Measurements from ENCODE around the gene ZNF467.

Gene ZNF467

DNA sequence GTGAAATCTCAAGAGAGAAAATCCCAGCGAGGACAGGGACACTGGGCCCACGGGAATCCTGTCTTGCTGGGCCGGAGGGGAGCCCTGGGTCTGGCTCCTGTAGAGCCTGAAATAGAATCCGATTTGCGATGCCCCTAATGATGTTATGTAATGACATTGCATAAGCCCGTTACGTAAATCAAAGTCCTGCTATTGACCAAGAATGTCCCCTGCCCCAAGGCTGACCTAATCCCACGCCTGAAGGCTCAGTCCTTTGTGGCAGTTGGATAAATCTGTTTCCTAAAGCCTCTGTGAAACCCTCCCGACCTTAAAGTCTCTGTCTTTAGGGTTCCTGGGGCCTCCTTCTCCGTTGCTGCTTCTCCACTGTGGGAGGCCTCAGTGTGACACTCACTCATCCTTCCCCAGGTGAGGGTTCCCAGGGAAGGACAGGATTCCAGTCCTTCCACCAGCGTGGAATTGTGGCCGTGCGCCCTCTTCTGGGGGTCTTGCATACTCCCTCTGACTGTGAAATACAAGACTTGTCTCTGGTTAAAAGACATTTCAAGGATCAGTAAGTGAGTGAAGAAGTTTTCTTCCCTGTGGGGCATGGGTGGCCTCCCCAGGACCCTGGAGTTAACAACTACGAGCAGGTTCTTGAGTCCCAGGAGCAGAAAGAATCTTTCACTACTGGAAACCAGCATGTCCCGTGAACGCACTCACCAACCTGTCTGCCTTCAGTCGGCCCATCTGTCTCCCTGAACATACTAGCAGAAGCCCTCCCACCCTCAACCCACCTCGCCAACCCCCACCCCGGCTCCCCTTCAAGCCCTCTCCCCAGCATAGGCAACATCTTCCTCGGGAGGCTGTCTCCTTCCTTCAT, 19.8 kb downstream of the ZNF467 start:
- H3K27me3 ChIP-seq (ENCODE audit: control insufficient read depth in 1 of 2, insufficient read depth in 2 of 2, low read length in 2 of 2) = no peaks in the 10 kb centered on the region
- H3K4me1 ChIP-seq (ENCODE audit: control insufficient read depth, insufficient read depth, low read length) = no peaks in the 10 kb centered on the region
- H3K36me3 ChIP-seq (ENCODE audit: control insufficient read depth in 2 of 2, insufficient read depth in 2 of 2, low read length in 2 of 2) = no peaks in the 10 kb centered on the region
- no peak overlapping the region for H3K9ac ChIP-seq (ENCODE audit: low read length in 2 of 2)
- no peak overlapping the region for H3K4me3 ChIP-seq (ENCODE audit: low read length in 2 of 2)
- no peak overlapping the region for H3K27ac ChIP-seq (ENCODE audit: low read length)
- H3K9me3 ChIP-seq (ENCODE audit: control insufficient read depth in 2 of 2, low read length in 2 of 2) = no peaks in the 10 kb centered on the region

DNA sequence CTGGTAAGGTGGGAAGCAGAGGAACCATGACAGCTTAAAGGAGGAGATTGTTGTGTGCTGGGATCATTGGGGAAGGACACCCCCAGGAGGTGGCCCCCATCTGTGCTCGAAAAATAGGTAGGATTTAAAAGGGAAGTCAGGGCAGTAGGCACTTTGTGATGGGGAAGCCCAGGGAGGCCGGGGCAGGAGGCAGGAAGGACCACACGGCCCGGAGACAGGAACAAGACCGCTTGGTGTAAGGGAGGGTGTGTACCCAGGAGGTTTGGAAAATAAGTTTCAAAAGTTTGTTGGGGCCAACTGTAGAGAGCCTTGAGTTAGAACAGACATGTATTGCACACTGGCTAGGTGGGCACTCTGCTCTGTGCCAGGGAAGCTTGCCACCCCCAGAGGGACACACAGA, 20.7 kb downstream of the ZNF467 start:
- Histone ChIP-seq H3K9me3 (ENCODE audit: control insufficient read depth in 2 of 2, low read length in 2 of 2) (no peaks in the 10 kb centered on the region), H3K4me1 (ENCODE audit: control insufficient read depth, insufficient read depth, low read length) (no peaks in the 10 kb centered on the region), H3K27me3 (ENCODE audit: control insufficient read depth in 1 of 2, insufficient read depth in 2 of 2, low read length in 2 of 2) (no peaks in the 10 kb centered on the region), H3K9ac (ENCODE audit: low read length in 2 of 2) (no peak overlapping the region), H3K36me3 (ENCODE audit: control insufficient read depth in 2 of 2, insufficient read depth in 2 of 2, low read length in 2 of 2) (no peaks in the 10 kb centered on the region), H3K4me3 (ENCODE audit: low read length in 2 of 2) (no peak overlapping the region), H3K27ac (ENCODE audit: low read length) (no peak overlapping the region)

DNA sequence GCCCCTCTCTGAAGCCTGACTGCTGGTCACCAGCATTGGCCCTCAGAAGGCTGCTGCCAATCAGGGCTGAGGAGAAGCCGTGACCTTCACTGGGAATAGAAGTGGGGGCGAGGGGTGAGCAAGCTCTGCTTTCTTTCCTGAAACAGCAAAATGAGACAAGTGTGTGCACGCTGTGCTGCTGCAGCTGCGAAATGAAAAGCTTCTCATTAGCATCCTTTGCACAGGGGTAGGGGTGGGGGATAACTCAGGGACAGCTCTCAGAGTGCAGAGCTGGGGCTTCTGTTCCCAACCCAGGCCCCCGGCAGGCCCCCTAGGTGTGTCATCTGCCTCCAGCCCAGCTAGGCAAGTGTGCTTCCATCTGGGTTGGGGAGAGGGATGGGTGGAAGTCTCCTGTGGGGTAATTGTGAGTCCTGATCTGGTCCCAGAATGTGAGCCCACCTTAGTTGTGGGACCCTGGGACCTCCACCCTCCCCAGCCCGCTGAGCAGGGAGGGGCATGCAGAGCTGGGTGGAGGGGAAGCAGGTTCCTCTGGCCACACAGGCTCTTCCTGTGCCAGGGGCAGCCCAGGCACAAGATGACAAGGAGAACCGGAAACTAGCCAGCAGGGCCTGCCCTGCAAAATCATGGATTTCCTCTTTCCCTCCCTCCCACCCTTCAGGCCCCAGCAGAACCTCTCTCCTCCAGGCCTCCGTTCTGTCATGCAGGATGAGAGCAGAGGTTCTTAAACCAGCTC, 22.2 kb downstream of the ZNF467 start:
- no peak overlapping the region for H3K9ac ChIP-seq (ENCODE audit: low read length in 2 of 2)
- no peak overlapping the region for H3K4me3 ChIP-seq (ENCODE audit: low read length in 2 of 2)
- H3K4me1 ChIP-seq (ENCODE audit: control insufficient read depth, insufficient read depth, low read length) = no peaks in the 10 kb centered on the region
- no peaks in the 10 kb centered on the region for H3K36me3 ChIP-seq (ENCODE audit: control insufficient read depth in 2 of 2, insufficient read depth in 2 of 2, low read length in 2 of 2)
- H3K27ac ChIP-seq (ENCODE audit: low read length) = no peak overlapping the region
- H3K27me3 ChIP-seq (ENCODE audit: control insufficient read depth in 1 of 2, insufficient read depth in 2 of 2, low read length in 2 of 2) = no peaks in the 10 kb centered on the region
- H3K9me3 ChIP-seq (ENCODE audit: control insufficient read depth in 2 of 2, low read length in 2 of 2) = no peaks in the 10 kb centered on the region

DNA sequence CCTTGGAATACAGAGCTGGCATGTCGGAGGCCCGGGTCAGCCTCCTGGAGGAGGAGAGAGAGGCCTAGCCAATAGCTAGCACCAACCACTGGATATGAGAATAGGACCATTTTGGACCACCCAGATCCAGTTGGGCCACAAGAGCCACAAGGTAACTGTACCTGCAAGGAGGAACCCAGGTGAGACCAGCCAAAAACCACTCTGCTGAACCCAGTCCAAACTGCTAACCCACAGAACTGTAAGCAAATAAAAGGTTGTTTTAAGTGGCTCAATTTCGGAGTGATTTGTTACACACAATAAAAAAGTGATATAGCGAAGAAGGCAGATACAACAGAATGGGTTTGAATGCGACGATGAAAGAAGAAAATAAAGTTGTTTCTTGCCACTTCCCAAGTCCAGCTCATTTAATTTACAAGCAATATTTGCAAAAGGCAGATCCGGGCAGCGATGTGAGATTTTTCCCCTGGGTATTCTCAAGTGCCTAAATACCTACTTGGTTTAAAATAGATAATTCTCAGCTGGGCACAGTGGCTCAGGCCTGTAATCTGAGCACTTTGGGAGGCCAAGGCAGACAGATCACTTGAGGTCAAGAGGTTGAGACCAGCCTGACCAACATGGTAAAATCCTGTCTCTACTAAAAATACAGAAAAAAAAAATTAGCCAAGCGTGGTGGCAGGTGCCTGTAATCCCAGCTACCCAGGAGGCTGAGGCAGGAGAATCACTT, 23.1 kb downstream of the ZNF467 start:
- Histone ChIP-seq H3K9me3 (ENCODE audit: control insufficient read depth in 2 of 2, low read length in 2 of 2) (no peaks in the 10 kb centered on the region), H3K4me3 (ENCODE audit: low read length in 2 of 2) (no peak overlapping the region), H3K4me1 (ENCODE audit: control insufficient read depth, insufficient read depth, low read length) (no peaks in the 10 kb centered on the region), H3K27me3 (ENCODE audit: control insufficient read depth in 1 of 2, insufficient read depth in 2 of 2, low read length in 2 of 2) (no peaks in the 10 kb centered on the region), H3K9ac (ENCODE audit: low read length in 2 of 2) (no peak overlapping the region), H3K27ac (ENCODE audit: low read length) (no peak overlapping the region), H3K36me3 (ENCODE audit: control insufficient read depth in 2 of 2, insufficient read depth in 2 of 2, low read length in 2 of 2) (no peaks in the 10 kb centered on the region)

GRCh38 chr7:149748076-149748874, 25.1 kb downstream of the ZNF467 start:
- no peak overlapping the region for H3K9ac ChIP-seq (ENCODE audit: low read length in 2 of 2)
- H3K9me3 ChIP-seq (ENCODE audit: control insufficient read depth in 2 of 2, low read length in 2 of 2) = no peaks in the 10 kb centered on the region
- no peaks in the 10 kb centered on the region for H3K27me3 ChIP-seq (ENCODE audit: control insufficient read depth in 1 of 2, insufficient read depth in 2 of 2, low read length in 2 of 2)
- no peaks in the 10 kb centered on the region for H3K36me3 ChIP-seq (ENCODE audit: control insufficient read depth in 2 of 2, insufficient read depth in 2 of 2, low read length in 2 of 2)
- no peaks in the 10 kb centered on the region for H3K4me1 ChIP-seq (ENCODE audit: control insufficient read depth, insufficient read depth, low read length)
- no peak overlapping the region for H3K4me3 ChIP-seq (ENCODE audit: low read length in 2 of 2)
- H3K27ac ChIP-seq (ENCODE audit: low read length) = no peak overlapping the region

GRCh38 chr7:149743476-149744255, 29.7 kb downstream of the ZNF467 start:
- Histone ChIP-seq H3K9me3 (ENCODE audit: control insufficient read depth in 2 of 2, low read length in 2 of 2) (no peaks in the 10 kb centered on the region), H3K27me3 (ENCODE audit: control insufficient read depth in 1 of 2, insufficient read depth in 2 of 2, low read length in 2 of 2) (no peaks in the 10 kb centered on the region), H3K9ac (ENCODE audit: low read length in 2 of 2) (no peak overlapping the region), H3K4me3 (ENCODE audit: low read length in 2 of 2) (no peak overlapping the region), H3K36me3 (ENCODE audit: control insufficient read depth in 2 of 2, insufficient read depth in 2 of 2, low read length in 2 of 2) (no peaks in the 10 kb centered on the region), H3K27ac (ENCODE audit: low read length) (no peak overlapping the region), H3K4me1 (ENCODE audit: control insufficient read depth, insufficient read depth, low read length) (peaks cover 12% of the 10 kb centered on the region)

GRCh38 chr7:149742075-149742701, 31.2 kb downstream of the ZNF467 start:
- H3K27ac ChIP-seq (ENCODE audit: low read length) = no peak overlapping the region

GRCh38 chr7:149741629-149742028, 31.8 kb downstream of the ZNF467 start:
- no peaks in the 10 kb centered on the region for H3K27me3 ChIP-seq (ENCODE audit: control insufficient read depth in 1 of 2, insufficient read depth in 2 of 2, low read length in 2 of 2)
- H3K4me3 ChIP-seq (ENCODE audit: low read length in 2 of 2) = peak overlapping the region; percentile 68 to 75

More at GRCh38 chr7:149742075-149742701, 31.2 kb downstream of the ZNF467 start:
- Histone ChIP-seq H3K27me3 (ENCODE audit: control insufficient read depth in 1 of 2, insufficient read depth in 2 of 2, low read length in 2 of 2) (no peaks in the 10 kb centered on the region), H3K4me3 (ENCODE audit: low read length in 2 of 2) (peak overlapping the region; percentile 68 to 75), H3K9ac (ENCODE audit: low read length in 2 of 2) (peak overlapping the region; percentile 46 to 73), H3K4me1 (ENCODE audit: control insufficient read depth, insufficient read depth, low read length) (peaks cover 12% of the 10 kb centered on the region), H3K9me3 (ENCODE audit: control insufficient read depth in 2 of 2, low read length in 2 of 2) (no peaks in the 10 kb centered on the region), H3K36me3 (ENCODE audit: control insufficient read depth in 2 of 2, insufficient read depth in 2 of 2, low read length in 2 of 2) (no peaks in the 10 kb centered on the region)

DNA sequence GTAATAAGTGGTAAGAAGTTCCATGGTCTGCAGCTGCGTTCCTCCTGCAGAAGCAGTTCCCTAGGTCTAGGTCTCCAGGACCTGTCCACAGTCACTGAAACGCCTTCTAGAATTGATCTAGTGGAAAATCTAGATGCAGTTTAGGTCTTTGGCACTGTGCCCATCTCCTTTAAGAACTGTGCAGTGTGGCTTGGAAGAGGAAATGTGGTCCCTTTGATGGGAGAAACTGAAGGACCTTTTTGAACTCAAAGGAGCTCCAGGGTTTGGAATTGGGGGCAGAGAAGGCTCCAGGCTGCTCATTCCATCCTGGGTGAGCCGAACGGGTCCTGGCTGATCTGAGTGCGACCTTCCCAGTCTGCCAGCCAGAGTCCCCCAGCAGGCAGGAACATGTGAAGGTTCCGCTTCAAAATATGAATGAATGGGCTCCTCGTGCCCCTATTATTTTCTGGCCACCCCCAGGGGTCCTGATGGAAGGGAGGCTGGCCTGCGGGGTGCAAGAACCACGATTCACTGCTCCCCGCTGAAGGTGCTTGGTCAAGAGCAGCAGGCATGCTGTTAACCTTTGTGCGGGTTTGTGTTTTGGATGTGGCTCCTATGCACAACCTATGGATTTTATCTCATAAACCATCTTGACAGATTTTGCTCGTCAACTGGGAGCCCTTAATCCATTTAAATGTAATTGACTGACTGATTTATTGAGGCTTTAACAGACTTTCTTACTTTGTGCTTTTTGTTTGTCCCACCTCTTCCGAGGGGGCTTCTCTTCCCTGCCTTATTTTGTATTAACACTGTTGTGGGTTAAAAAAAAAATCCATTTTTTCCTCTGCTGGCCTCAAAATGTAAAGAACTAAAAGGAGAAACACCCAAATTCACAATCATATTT, 36.7 kb downstream of the ZNF467 start:
- no peak overlapping the region for H3K27ac ChIP-seq (ENCODE audit: low read length)
- H3K36me3 ChIP-seq (ENCODE audit: control insufficient read depth in 2 of 2, insufficient read depth in 2 of 2, low read length in 2 of 2) = peaks cover 8 to 15% of the 10 kb centered on the region in 2 donors
- H3K4me3 ChIP-seq (ENCODE audit: low read length in 2 of 2) = no peak overlapping the region
- peaks cover 0 to 2% of the 10 kb centered on the region in 2 donors for H3K27me3 ChIP-seq (ENCODE audit: control insufficient read depth in 1 of 2, insufficient read depth in 2 of 2, low read length in 2 of 2)
- H3K9ac ChIP-seq (ENCODE audit: low read length in 2 of 2) = no peak overlapping the region
- H3K9me3 ChIP-seq (ENCODE audit: control insufficient read depth in 2 of 2, low read length in 2 of 2) = no peaks in the 10 kb centered on the region
- H3K4me1 ChIP-seq (ENCODE audit: control insufficient read depth, insufficient read depth, low read length) = peaks cover 3% of the 10 kb centered on the region

More at GRCh38 chr7:149741629-149742028, 31.8 kb downstream of the ZNF467 start:
- Histone ChIP-seq H3K36me3 (ENCODE audit: control insufficient read depth in 2 of 2, insufficient read depth in 2 of 2, low read length in 2 of 2) (no peaks in the 10 kb centered on the region), H3K9ac (ENCODE audit: low read length in 2 of 2) (peak overlapping the region; percentile 46 to 73), H3K9me3 (ENCODE audit: control insufficient read depth in 2 of 2, low read length in 2 of 2) (no peaks in the 10 kb centered on the region), H3K27ac (ENCODE audit: low read length) (no peak overlapping the region), H3K4me1 (ENCODE audit: control insufficient read depth, insufficient read depth, low read length) (peaks cover 12% of the 10 kb centered on the region)

All from stomach smooth muscle (tissue), 2 donors.